ENCODE measurements around the gene NEK11.

- TF ChIP-seq, protein P1, sequence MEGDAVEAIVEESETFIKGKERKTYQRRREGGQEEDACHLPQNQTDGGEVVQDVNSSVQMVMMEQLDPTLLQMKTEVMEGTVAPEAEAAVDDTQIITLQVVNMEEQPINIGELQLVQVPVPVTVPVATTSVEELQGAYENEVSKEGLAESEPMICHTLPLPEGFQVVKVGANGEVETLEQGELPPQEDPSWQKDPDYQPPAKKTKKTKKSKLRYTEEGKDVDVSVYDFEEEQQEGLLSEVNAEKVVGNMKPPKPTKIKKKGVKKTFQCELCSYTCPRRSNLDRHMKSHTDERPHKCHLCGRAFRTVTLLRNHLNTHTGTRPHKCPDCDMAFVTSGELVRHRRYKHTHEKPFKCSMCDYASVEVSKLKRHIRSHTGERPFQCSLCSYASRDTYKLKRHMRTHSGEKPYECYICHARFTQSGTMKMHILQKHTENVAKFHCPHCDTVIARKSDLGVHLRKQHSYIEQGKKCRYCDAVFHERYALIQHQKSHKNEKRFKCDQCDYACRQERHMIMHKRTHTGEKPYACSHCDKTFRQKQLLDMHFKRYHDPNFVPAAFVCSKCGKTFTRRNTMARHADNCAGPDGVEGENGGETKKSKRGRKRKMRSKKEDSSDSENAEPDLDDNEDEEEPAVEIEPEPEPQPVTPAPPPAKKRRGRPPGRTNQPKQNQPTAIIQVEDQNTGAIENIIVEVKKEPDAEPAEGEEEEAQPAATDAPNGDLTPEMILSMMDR (IDR thresholded peaks at IDR 0.05): no peak
- no peak for TF ChIP-seq POLR2A (IDR thresholded peaks at IDR 0.05)
Observed at GRCh38 chr3:131304890-131305289, 278.2 kb downstream of the NEK11 start.

All from thyroid gland (tissue), 4 donors.